ENCODE data around the gene PALD1.

GRCh38 chr10:70476249-70477035 lies 2.1 kb upstream of the PALD1 start:
- TF ChIP-seq POLR2A (IDR thresholded peaks at IDR 0.05): no peak
- no peak for TF ChIP-seq CTCF (IDR thresholded peaks at IDR 0.05)
- no peak for TF ChIP-seq POLR2AphosphoS5 (IDR thresholded peaks at IDR 0.05; ENCODE audit: insufficient read depth in 1 of 2, low read depth in 1 of 2)
